Measurements from ENCODE around the gene ARHGEF7.

- TF ChIP-seq, protein P1, sequence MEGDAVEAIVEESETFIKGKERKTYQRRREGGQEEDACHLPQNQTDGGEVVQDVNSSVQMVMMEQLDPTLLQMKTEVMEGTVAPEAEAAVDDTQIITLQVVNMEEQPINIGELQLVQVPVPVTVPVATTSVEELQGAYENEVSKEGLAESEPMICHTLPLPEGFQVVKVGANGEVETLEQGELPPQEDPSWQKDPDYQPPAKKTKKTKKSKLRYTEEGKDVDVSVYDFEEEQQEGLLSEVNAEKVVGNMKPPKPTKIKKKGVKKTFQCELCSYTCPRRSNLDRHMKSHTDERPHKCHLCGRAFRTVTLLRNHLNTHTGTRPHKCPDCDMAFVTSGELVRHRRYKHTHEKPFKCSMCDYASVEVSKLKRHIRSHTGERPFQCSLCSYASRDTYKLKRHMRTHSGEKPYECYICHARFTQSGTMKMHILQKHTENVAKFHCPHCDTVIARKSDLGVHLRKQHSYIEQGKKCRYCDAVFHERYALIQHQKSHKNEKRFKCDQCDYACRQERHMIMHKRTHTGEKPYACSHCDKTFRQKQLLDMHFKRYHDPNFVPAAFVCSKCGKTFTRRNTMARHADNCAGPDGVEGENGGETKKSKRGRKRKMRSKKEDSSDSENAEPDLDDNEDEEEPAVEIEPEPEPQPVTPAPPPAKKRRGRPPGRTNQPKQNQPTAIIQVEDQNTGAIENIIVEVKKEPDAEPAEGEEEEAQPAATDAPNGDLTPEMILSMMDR (IDR thresholded peaks at IDR 0.05) = no peak
- TF ChIP-seq POLR2A (IDR thresholded peaks at IDR 0.05) (no peak), EP300 (IDR thresholded peaks at IDR 0.05) (no peak)
These were observed 222.1 kb downstream of the ARHGEF7 start for GRCh38 chr13:111337206-111337605.
